HepG2 (cell line): Measurements from ENCODE around the gene POC1B. TPM values are rescaled to one million over a fixed set of nuclear protein-coding genes. Genes with fewer than 3 reads are reported as not detected.

Experiments used
- ATAC-seq: fragments of 200-7000 bp; cut with Tn5 transposase; 3 replicates; pipeline ENCODE4 v1.9.1; 2020; ENCODE audit warnings: mild to moderate bottlenecking, moderate library complexity
- BruUV-seq: library from RNA; stranded (reverse); fragments of 400-500 nt; replicated peaks from 2 replicates; lab custom pipeline; 2021; lab: Mats Ljungman, UMichigan
- CTCF ChIA-PET: fragments of 300-600 bp; formaldehyde crosslinking; extraction: SDS; loops from one replicate; lab custom pipeline; 2021; ENCODE audit warnings: low total read pairs, inconsistent platforms, low intra/inter-chr PET ratio; lab: Yijun Ruan, JAX
- POLR2A ChIA-PET: fragments of 350-600 bp; sonication (Branson Sonifier 250); formaldehyde crosslinking; loops from one replicate; lab custom pipeline; 2020; ENCODE audit warnings: antibody characterized with exemption, inconsistent platforms; lab: Yijun Ruan, JAX
- DNase-seq: peaks from one replicate; pipeline ENCODE4 v3.0.0-alpha.2; 2015; ENCODE audit warnings: low spot score
- FAIRE-seq: peaks from 3 replicates; lab custom pipeline; 2011; peaks lifted over from hg19 to GRCh38; lab: Jason Lieb, UNC
- H2AFZ ChIP-seq: one replicate; pipeline ENCODE4 v1.6.1; 2011; ENCODE audit warnings: low read length, inconsistent platforms
- H3K27ac ChIP-seq: fragments of 300-600 bp; 3 replicates; pipeline ENCODE4 v1.8.0; 2011; ENCODE audit warnings: mixed run types, mild to moderate bottlenecking, mixed read lengths, low read length, inconsistent platforms; ENCODE audit not compliant: insufficient read depth; ENCODE audit errors: extremely low read length
- H3K27me3 ChIP-seq, 2 experiments: fragments of 200-600 bp in 1 of 2; 2 replicates in 1 of 2; 3 replicates in 1 of 2; pipeline versions ENCODE4 v1.6.0 to v1.8.0; 2011; ENCODE audit warnings: low read length in 2 of 2, mild to moderate bottlenecking in 2 of 2, moderate library complexity in 2 of 2, inconsistent platforms in 1 of 2; ENCODE audit not compliant: insufficient read depth in 2 of 2, control insufficient read depth in 1 of 2
- H3K36me3 ChIP-seq, 2 experiments: fragments of 200-600 bp in 1 of 2; replicated peaks in 1 of 2; 2 replicates in 1 of 2; 3 replicates in 1 of 2; pipeline versions ENCODE4 v1.5.1 to v1.8.0; 2011; ENCODE audit warnings: low read length in 2 of 2, inconsistent platforms in 1 of 2; ENCODE audit not compliant: insufficient read depth in 2 of 2, control insufficient read depth in 1 of 2
- H3K4me1 ChIP-seq: 2 replicates; pipeline ENCODE4 v1.5.1; 2012; ENCODE audit warnings: low read length, inconsistent platforms; ENCODE audit not compliant: insufficient read depth
- H3K4me2 ChIP-seq: 2 replicates; pipeline ENCODE4 v1.6.0; 2011; ENCODE audit warnings: low read depth, low read length, inconsistent platforms
- H3K4me3 ChIP-seq, 3 experiments: fragments of 200-600 bp in 1 of 3; sonication (generic), shearing (Covaris generic) in 1 of 3; replicated peaks in 1 of 3; 2 replicates each; pipeline ENCODE4 v1.5.1; 2011 to 2016; ENCODE audit warnings: low read length in 3 of 3, inconsistent platforms in 2 of 3, low read depth in 2 of 3, mild to moderate bottlenecking in 2 of 3, control low read depth in 1 of 3, mixed read lengths in 1 of 3; ENCODE audit not compliant: insufficient read depth in 1 of 3
- H3K79me2 ChIP-seq: one replicate; pipeline ENCODE4 v1.6.1; 2011; ENCODE audit warnings: low read length, inconsistent platforms; ENCODE audit not compliant: insufficient read depth
- H3K9ac ChIP-seq: 2 replicates; pipeline ENCODE4 v1.6.0; 2011; ENCODE audit warnings: mild to moderate bottlenecking, low read depth, low read length, inconsistent platforms; ENCODE audit not compliant: insufficient read depth
- H3K9me3 ChIP-seq: 2 replicates; pipeline ENCODE4 v1.5.1; 2012; ENCODE audit warnings: mild to moderate bottlenecking, low read length
- H4K20me1 ChIP-seq: 2 replicates; pipeline ENCODE4 v1.6.0; 2011; ENCODE audit warnings: inconsistent platforms, mild to moderate bottlenecking, low read length, moderate library complexity; ENCODE audit not compliant: insufficient read depth
- CEBPB ChIP-seq: IDR thresholded peaks from 2 replicates; pipeline ENCODE4 v1.6.1; 2011; ENCODE audit warnings: low read depth, low read length, improper control_type of control experiment, borderline replicate concordance
- MAZ ChIP-seq, 2 experiments: sonication (generic) in 1 of 2; formaldehyde crosslinking in 1 of 2; IDR thresholded peaks; 2 replicates each; pipeline versions ENCODE4 v1.5.0 to v1.6.1; 2012 to 2020; ENCODE audit warnings: low read depth in 2 of 2, mild to moderate bottlenecking in 2 of 2, borderline replicate concordance in 1 of 2, improper control_type of control experiment in 1 of 2, low read length in 1 of 2, missing genetic modification reagents in 1 of 2, moderate library complexity in 1 of 2
- ZMYM2 ChIP-seq: sonication (generic); formaldehyde crosslinking; IDR thresholded peaks from 2 replicates; pipeline ENCODE4 v1.8.0; 2022; ENCODE audit warnings: mild to moderate bottlenecking, missing genetic modification reagents
- ZNF383 ChIP-seq: sonication (generic); formaldehyde crosslinking; IDR thresholded peaks from 2 replicates; pipeline ENCODE4 v1.4.0; 2020; ENCODE audit warnings: missing genetic modification reagents, mild to moderate bottlenecking, borderline replicate concordance
- ZNF569 ChIP-seq: sonication (generic); formaldehyde crosslinking; IDR thresholded peaks from 2 replicates; pipeline ENCODE4 v1.5.0; 2020; ENCODE audit warnings: mild to moderate bottlenecking, missing genetic modification reagents, moderate library complexity, borderline replicate concordance
- WGBS: methylation state at CpG from one replicate; pipeline ENCODE4 v1.1.6; 2017; ENCODE audit warnings: low lambda C conversion rate; 5-methylcytosine and 5-hydroxymethylcytosine counted together
- in situ Hi-C: cut with HindIII; loops from 2 replicates; pipeline ENCODE4 v1.10.0; 2017; ENCODE audit warnings: low pct_unique_long_range_greater_than_20kb; ENCODE audit not compliant: extremely low pct_ligation_motif_present
- intact Hi-C: fragments of 100-400 bp; cut with micrococcal nuclease; formaldehyde crosslinking; loops from one replicate; pipeline ENCODE4 v1.10.0; 2022; ENCODE audit not compliant: unreplicated experiment
- polyA plus RNA-seq, 8 experiments: library from polyadenylated mRNA; depleted of rRNA in 3 of 8; stranded (reverse) in 7 of 8; unstranded in 1 of 8; fragments of >200 nt; fragmentation: Illumina TruSeq in 4 of 8; extraction: Trizol in 4 of 8; gene quantifications; 2 replicates each; pipeline versions ENCODE4 v1.2.1 to v1.2.3, GENCODE V29; 2011 to 2016; ENCODE audit warnings: low read depth in 4 of 8, missing spikeins in 1 of 8, mixed read lengths in 1 of 8; ENCODE audit not compliant: insufficient read depth in 1 of 8
- total RNA-seq, 5 experiments: library from RNA; depleted of rRNA; stranded (reverse); fragments of >200 nt; fragmentation: Illumina TruSeq; extraction: Trizol; gene quantifications; 2 replicates each; pipeline ENCODE4 v1.2.3, GENCODE V29; 2016; ENCODE audit warnings: low read depth in 1 of 5
- TF ChIP-seq, protein P1 (sequence below): sonication (generic); formaldehyde crosslinking; IDR thresholded peaks from 2 replicates; pipeline ENCODE4 v1.4.0; 2020; ENCODE audit warnings: mild to moderate bottlenecking, missing genetic modification reagents
- TF ChIP-seq, protein P2 (sequence below), 2 experiments: IDR thresholded peaks; 2 replicates each; pipeline ENCODE4 v1.6.1; 2011 to 2012; ENCODE audit warnings: low read length in 2 of 2, borderline replicate concordance in 1 of 2, low read depth in 1 of 2, mild to moderate bottlenecking in 1 of 2, moderate library complexity in 1 of 2

POC1B gene
- total and polyA plus RNA-seq, 2 of the 13 experiments (the other 11 are each of a cell fraction or from before 2014, with no cell fraction given), result 9.3 to 11.0 TPM

DNA sequence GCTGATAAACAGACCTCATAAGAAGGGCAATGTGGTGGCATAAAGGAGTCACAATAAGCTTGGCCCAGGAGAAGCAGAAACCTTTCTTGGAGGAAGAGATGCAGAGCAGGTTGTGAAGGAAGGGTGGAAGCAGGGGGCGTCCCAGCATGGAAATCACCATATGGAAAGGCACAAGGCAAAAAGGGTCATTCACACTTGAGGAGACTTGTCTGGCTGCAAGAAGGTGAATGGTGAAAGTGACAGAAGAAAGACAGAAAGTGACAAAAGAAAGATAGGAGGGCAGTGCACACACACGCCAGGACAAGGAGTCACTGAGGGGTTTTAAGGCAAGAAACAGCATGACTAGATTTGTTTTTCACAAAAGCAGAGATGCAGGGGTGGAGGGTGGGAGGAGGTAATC, 39.6 kb downstream of the POC1B start:
- in situ Hi-C loops, result no loop called here
- TF ChIP-seq MAZ (IDR thresholded peaks at IDR 0.05; ENCODE audit: borderline replicate concordance, low read depth, low read length) (no peak), MAZ (CRISPR knock-in tag; IDR thresholded peaks at IDR 0.05; ENCODE audit: low read depth) (no peak), ZNF383 (no peak), ZMYM2 (no peak), CEBPB (no peak), ZNF569 (CRISPR knock-in tag) (no peak)
- TF ChIP-seq, protein P1, sequence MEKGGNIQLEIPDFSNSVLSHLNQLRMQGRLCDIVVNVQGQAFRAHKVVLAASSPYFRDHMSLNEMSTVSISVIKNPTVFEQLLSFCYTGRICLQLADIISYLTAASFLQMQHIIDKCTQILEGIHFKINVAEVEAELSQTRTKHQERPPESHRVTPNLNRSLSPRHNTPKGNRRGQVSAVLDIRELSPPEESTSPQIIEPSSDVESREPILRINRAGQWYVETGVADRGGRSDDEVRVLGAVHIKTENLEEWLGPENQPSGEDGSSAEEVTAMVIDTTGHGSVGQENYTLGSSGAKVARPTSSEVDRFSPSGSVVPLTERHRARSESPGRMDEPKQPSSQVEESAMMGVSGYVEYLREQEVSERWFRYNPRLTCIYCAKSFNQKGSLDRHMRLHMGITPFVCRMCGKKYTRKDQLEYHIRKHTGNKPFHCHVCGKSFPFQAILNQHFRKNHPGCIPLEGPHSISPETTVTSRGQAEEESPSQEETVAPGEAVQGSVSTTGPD (CRISPR knock-in tag), result no peak
- TF ChIP-seq, protein P2, sequence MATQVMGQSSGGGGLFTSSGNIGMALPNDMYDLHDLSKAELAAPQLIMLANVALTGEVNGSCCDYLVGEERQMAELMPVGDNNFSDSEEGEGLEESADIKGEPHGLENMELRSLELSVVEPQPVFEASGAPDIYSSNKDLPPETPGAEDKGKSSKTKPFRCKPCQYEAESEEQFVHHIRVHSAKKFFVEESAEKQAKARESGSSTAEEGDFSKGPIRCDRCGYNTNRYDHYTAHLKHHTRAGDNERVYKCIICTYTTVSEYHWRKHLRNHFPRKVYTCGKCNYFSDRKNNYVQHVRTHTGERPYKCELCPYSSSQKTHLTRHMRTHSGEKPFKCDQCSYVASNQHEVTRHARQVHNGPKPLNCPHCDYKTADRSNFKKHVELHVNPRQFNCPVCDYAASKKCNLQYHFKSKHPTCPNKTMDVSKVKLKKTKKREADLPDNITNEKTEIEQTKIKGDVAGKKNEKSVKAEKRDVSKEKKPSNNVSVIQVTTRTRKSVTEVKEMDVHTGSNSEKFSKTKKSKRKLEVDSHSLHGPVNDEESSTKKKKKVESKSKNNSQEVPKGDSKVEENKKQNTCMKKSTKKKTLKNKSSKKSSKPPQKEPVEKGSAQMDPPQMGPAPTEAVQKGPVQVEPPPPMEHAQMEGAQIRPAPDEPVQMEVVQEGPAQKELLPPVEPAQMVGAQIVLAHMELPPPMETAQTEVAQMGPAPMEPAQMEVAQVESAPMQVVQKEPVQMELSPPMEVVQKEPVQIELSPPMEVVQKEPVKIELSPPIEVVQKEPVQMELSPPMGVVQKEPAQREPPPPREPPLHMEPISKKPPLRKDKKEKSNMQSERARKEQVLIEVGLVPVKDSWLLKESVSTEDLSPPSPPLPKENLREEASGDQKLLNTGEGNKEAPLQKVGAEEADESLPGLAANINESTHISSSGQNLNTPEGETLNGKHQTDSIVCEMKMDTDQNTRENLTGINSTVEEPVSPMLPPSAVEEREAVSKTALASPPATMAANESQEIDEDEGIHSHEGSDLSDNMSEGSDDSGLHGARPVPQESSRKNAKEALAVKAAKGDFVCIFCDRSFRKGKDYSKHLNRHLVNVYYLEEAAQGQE (IDR thresholded peaks at IDR 0.05; ENCODE audit: borderline replicate concordance in 1 of 2, low read depth in 1 of 2, low read length in 2 of 2), result no peak
- TF ChIP-seq, all 625 proteins: peak for 0
- Histone ChIP-seq H3K27me3 (no peaks in the 10 kb centered on the region), H3K9ac (no peak overlapping the region), H4K20me1 (no peaks in the 10 kb centered on the region), H3K36me3 (peaks cover 0 to 1% of the 10 kb centered on the region in 2 experiments; a peak in 1 of 5 replicates), H3K27ac (no peak overlapping the region), H3K9me3 (no peaks in the 10 kb centered on the region), H3K4me2 (no peak overlapping the region), H3K4me3 (no peak overlapping the region), H3K4me1 (no peaks in the 10 kb centered on the region), H2AFZ (no peak overlapping the region), H3K79me2 (no peaks in the 10 kb centered on the region)
- FAIRE-seq, result no peak
- DNase-seq, result no peak
- POLR2A ChIA-PET, result no interaction called here
- WGBS, result 98% methylated on average over 2 of the region's 2 CpGs
- no TSS peak for BruUV-seq
- CTCF ChIA-PET, result no interaction called here
- intact Hi-C loops, result no loop called here
- no peak for ATAC-seq
